Endothelial cell of hepatic sinusoid (primary cell): ENCODE data around the gene KIF13A.
"Not testable (repeated sequence)": the region's sequence is repeated elsewhere in the genome, so short reads cannot be mapped to it uniquely, and the experiment has no call there.

Experiments used
- in situ Hi-C: cut with HindIII; loops from 2 replicates; pipeline ENCODE4 v1.10.0; 2017; ENCODE audit warnings: low sequenced_read_pairs

Gene KIF13A

GRCh38 chr6:17940151-17940792 is 47.2 kb downstream of the KIF13A start:
- in situ Hi-C loops = no loop called here

GRCh38 chr6:17938901-17939300 is 48.5 kb downstream of the KIF13A start:
- in situ Hi-C loops = no loop called here

- in situ Hi-C loops = no loop called here
Measured at GRCh38 chr6:17935188-17936149, 52.0 kb downstream of the KIF13A start.

GRCh38 chr6:17933716-17934115 is 53.7 kb downstream of the KIF13A start:
- in situ Hi-C loops = no loop called here

- in situ Hi-C loops = no loop called here
Measured at GRCh38 chr6:17932330-17932852, 55.0 kb downstream of the KIF13A start.

GRCh38 chr6:17931227-17931626 is 56.2 kb downstream of the KIF13A start:
- in situ Hi-C loops = no loop called here

- in situ Hi-C loops = no loop called here
Measured at GRCh38 chr6:17930321-17930993, 57.0 kb downstream of the KIF13A start.

GRCh38 chr6:17928514-17929430 is 58.7 kb downstream of the KIF13A start:
- in situ Hi-C loops = no loop called here

- in situ Hi-C loops = no loop called here
Measured at GRCh38 chr6:17927705-17928104, 59.7 kb downstream of the KIF13A start.

- in situ Hi-C loops = loop anchor here (5.0 kb wide), 1 partner anchor 99 kb away; no protein-coding TSS in a partner anchor
Measured at GRCh38 chr6:17923401-17923863, 64.0 kb downstream of the KIF13A start.

GRCh38 chr6:17921454-17921853 is 66.0 kb downstream of the KIF13A start:
- in situ Hi-C loops = loop anchor here (5.0 kb wide), 1 partner anchor 101 kb away; no protein-coding TSS in a partner anchor

- in situ Hi-C loops = no loop called here
Measured at GRCh38 chr6:17919496-17919895, 67.9 kb downstream of the KIF13A start.

GRCh38 chr6:17917837-17918763 is 69.3 kb downstream of the KIF13A start:
- in situ Hi-C loops = no loop called here

- in situ Hi-C loops = no loop called here
Measured at GRCh38 chr6:17914651-17915050, 72.8 kb downstream of the KIF13A start.

- in situ Hi-C loops = no loop called here
Measured at GRCh38 chr6:17912521-17912920, 74.9 kb downstream of the KIF13A start.

- in situ Hi-C loops = not testable (repeated sequence)
Measured at GRCh38 chr6:17911656-17912055, 75.8 kb downstream of the KIF13A start.

GRCh38 chr6:17910189-17910588 is 77.2 kb downstream of the KIF13A start:
- in situ Hi-C loops = no loop called here

- in situ Hi-C loops = no loop called here
Measured at GRCh38 chr6:17908831-17909230, 78.6 kb downstream of the KIF13A start.
